ENCODE measurements around the gene ATXN10. TPM values are rescaled to one million over a fixed set of nuclear protein-coding genes. Genes with fewer than 3 reads are reported as not detected.

Gene ATXN10
- total RNA-seq, 1 donor from 2014 or later: 125 TPM

GRCh38 chr22:45775569-45776312 lies 104.1 kb downstream of the ATXN10 start:
- Histone ChIP-seq H3K27me3 (no peaks in the 10 kb centered on the region), H3K4me1 (no peaks in the 10 kb centered on the region), H3K4me3 (no peak overlapping the region), H3K9me3 (no peaks in the 10 kb centered on the region), H3K36me3 (no peaks in the 10 kb centered on the region), H3K27ac (no peak overlapping the region)
- DNase-seq: no peak
- no peak for TF ChIP-seq CTCF (IDR thresholded peaks at IDR 0.05)
- intact Hi-C loops (cut with DNase I): no loop called here
- no peak for ATAC-seq

- Histone ChIP-seq H3K27me3 (no peaks in the 10 kb centered on the region), H3K27ac (no peak overlapping the region), H3K4me3 (no peak overlapping the region), H3K4me1 (no peaks in the 10 kb centered on the region), H3K9me3 (no peaks in the 10 kb centered on the region), H3K36me3 (no peaks in the 10 kb centered on the region)
- intact Hi-C loops (cut with DNase I): no loop called here
- DNase-seq (no peak), ATAC-seq (no peak)
- TF ChIP-seq CTCF (IDR thresholded peaks at IDR 0.05): no peak
These were observed 104.6 kb downstream of the ATXN10 start for GRCh38 chr22:45776313-45776585.

GRCh38 chr22:45777046-45777851 lies 105.6 kb downstream of the ATXN10 start:
- H3K27ac ChIP-seq: no peak overlapping the region
- no peaks in the 10 kb centered on the region for H3K27me3 ChIP-seq
- TF ChIP-seq CTCF (IDR thresholded peaks at IDR 0.05): no peak
- DNase-seq: no peak
- intact Hi-C loops (cut with DNase I): no loop called here
- H3K9me3 ChIP-seq: no peaks in the 10 kb centered on the region
- H3K36me3 ChIP-seq: no peaks in the 10 kb centered on the region
- H3K4me3 ChIP-seq: no peak overlapping the region
- no peak for ATAC-seq
- no peaks in the 10 kb centered on the region for H3K4me1 ChIP-seq

- DNase-seq (no peak), ATAC-seq (no peak)
- no peak overlapping the region for H3K4me3 ChIP-seq
- no peaks in the 10 kb centered on the region for H3K4me1 ChIP-seq
- H3K27me3 ChIP-seq: no peaks in the 10 kb centered on the region
- no peaks in the 10 kb centered on the region for H3K9me3 ChIP-seq
- H3K27ac ChIP-seq: no peak overlapping the region
- no peak for TF ChIP-seq CTCF (IDR thresholded peaks at IDR 0.05)
- H3K36me3 ChIP-seq: no peaks in the 10 kb centered on the region
- intact Hi-C loops (cut with DNase I): no loop called here
These were observed 106.3 kb downstream of the ATXN10 start for GRCh38 chr22:45777852-45778375.

GRCh38 chr22:45781459-45781858 lies 109.8 kb downstream of the ATXN10 start:
- DNase-seq (no peak), ATAC-seq (no peak)
- Histone ChIP-seq H3K27ac (no peak overlapping the region), H3K4me3 (no peak overlapping the region), H3K4me1 (peaks cover 16% of the 10 kb centered on the region), H3K27me3 (no peaks in the 10 kb centered on the region), H3K9me3 (no peaks in the 10 kb centered on the region), H3K36me3 (no peaks in the 10 kb centered on the region)
- intact Hi-C loops (cut with DNase I): no loop called here
- no peak for TF ChIP-seq CTCF (IDR thresholded peaks at IDR 0.05)
